Kidney (tissue), 14 donors: Measurements from ENCODE around the gene APOA4. TPM values are rescaled to one million over a fixed set of nuclear protein-coding genes. Genes with fewer than 3 reads are reported as not detected.

ENCODE experiments used
- DNase-seq, 5 donors: peaks; one replicate each; pipeline ENCODE4 v3.0.0-alpha.2; 2013 to 2020
- FAIRE-seq: peaks from 2 replicates; lab custom pipeline; 2012; peaks lifted over from hg19 to GRCh38; lab: Jason Lieb, UNC
- H3K27ac ChIP-seq, 2 donors: one replicate each; pipeline ENCODE4 v1.7.0; 2013; ENCODE audit warnings: low read depth in 2 of 2, low read length in 2 of 2, inconsistent platforms in 1 of 2
- H3K27me3 ChIP-seq: one replicate; pipeline ENCODE4 v1.7.1; 2013; ENCODE audit warnings: low read length, inconsistent platforms; ENCODE audit not compliant: control insufficient read depth, insufficient read depth
- H3K36me3 ChIP-seq, 3 donors: one replicate each; pipeline versions ENCODE4 v1.7.0 to v1.7.1; 2013; ENCODE audit warnings: low read length in 3 of 3, control low read depth in 1 of 3, inconsistent platforms in 1 of 3; ENCODE audit not compliant: insufficient read depth in 3 of 3, control insufficient read depth in 2 of 3
- H3K4me1 ChIP-seq, 3 donors: one replicate each; pipeline versions ENCODE4 v1.7.0 to v1.7.1; 2013; ENCODE audit warnings: low read length in 3 of 3, inconsistent platforms in 1 of 3, low read depth in 1 of 3; ENCODE audit not compliant: control insufficient read depth in 2 of 3, insufficient read depth in 2 of 3
- H3K4me3 ChIP-seq, 3 donors: one replicate each; pipeline versions ENCODE4 v1.7.0 to v1.8.1; 2013; ENCODE audit warnings: low read length in 3 of 3, control low read depth in 1 of 3, inconsistent platforms in 1 of 3
- H3K9ac ChIP-seq, 3 donors: one replicate each; pipeline versions ENCODE4 v1.7.0 to v1.7.1; 2013; ENCODE audit warnings: low read length in 3 of 3, control low read depth in 1 of 3, inconsistent platforms in 1 of 3
- H3K9me3 ChIP-seq, 3 donors: one replicate each; pipeline versions ENCODE4 v1.7.0 to v1.7.1; 2013; ENCODE audit warnings: low read length in 3 of 3, control low read depth in 1 of 3, inconsistent platforms in 1 of 3; ENCODE audit not compliant: control insufficient read depth in 2 of 3, insufficient read depth in 1 of 3
- CTCF ChIP-seq: IDR thresholded peaks from 3 replicates; pipeline ENCODE4 v1.5.1; 2012; ENCODE audit warnings: mild to moderate bottlenecking, moderate library complexity, borderline replicate concordance; ENCODE audit not compliant: insufficient read depth; ENCODE audit errors: extremely low read depth
- intact Hi-C: fragments of 100-400 bp; cut with DNase I; formaldehyde crosslinking; loops from one replicate; pipeline ENCODE4 v1.11.1; 2022
- polyA plus RNA-seq: library from polyadenylated mRNA; stranded (reverse); fragments of 350-450 nt; fragmentation: Illumina TruSeq; extraction: RNeasy Lipid Tissue Mini Kit (QIAGEN cat#74804); gene quantifications from one replicate; pipeline ENCODE4 v1.2.3, GENCODE V29; 2014; ENCODE audit warnings: low read depth, low replicate concordance; ENCODE audit not compliant: insufficient read depth
- total RNA-seq: library from RNA; stranded (reverse); fragmentation: NEBNext Ultra II Directional; extraction: Animal tissue kit (Norgen Biotek cat#: 25700); gene quantifications from one replicate; pipeline ENCODE4 v1.2.1, GENCODE V29; 2021
- donor health status: control.
- donor health status: control.
- donor health status: control.
- donor health status: control.
- donor health status: control.
- donor health status: DM: yes; HTN: yes; CAD: no.
- donor health status: Normal renal cell carcinoma (clear cell type).

APOA4 gene
- total and polyA plus RNA-seq, 2 donors from 2014 or later: 0.80 TPM; not detected in 1

- intact Hi-C loops: no loop called here
- FAIRE-seq: no peak
Measured at GRCh38 chr11:116843661-116844060, 20.6 kb upstream of the APOA4 start.

GRCh38 chr11:116842909-116843308, 19.8 kb upstream of the APOA4 start:
- Histone ChIP-seq H3K9ac (no peak overlapping the region), H3K4me1 (peaks cover 0 to 9% (median 0%) of the 10 kb centered on the region in 3 donors), H3K9me3 (no peaks in the 10 kb centered on the region), H3K4me3 (no peak overlapping the region), H3K36me3 (peaks cover 4 to 30% (median 18%) of the 10 kb centered on the region in 3 donors), H3K27ac (no peak overlapping the region), H3K27me3 (no peaks in the 10 kb centered on the region)
- FAIRE-seq (no peak), DNase-seq (no peak)
- no peak for TF ChIP-seq CTCF
- intact Hi-C loops: no loop called here

More at GRCh38 chr11:116843661-116844060, 20.6 kb upstream of the APOA4 start:
- no peak overlapping the region for H3K9ac ChIP-seq
- DNase-seq: no peak
- no peaks in the 10 kb centered on the region for H3K9me3 ChIP-seq
- no peak overlapping the region for H3K4me3 ChIP-seq
- peaks cover 4 to 34% (median 18%) of the 10 kb centered on the region in 3 donors for H3K36me3 ChIP-seq
- no peaks in the 10 kb centered on the region for H3K27me3 ChIP-seq
- H3K27ac ChIP-seq: no peak overlapping the region
- peaks cover 0 to 9% (median 0%) of the 10 kb centered on the region in 3 donors for H3K4me1 ChIP-seq
- TF ChIP-seq CTCF: no peak

GRCh38 chr11:116842117-116842516, 19.0 kb upstream of the APOA4 start:
- Histone ChIP-seq H3K4me3 (no peak overlapping the region), H3K27ac (no peak overlapping the region), H3K36me3 (peaks cover 3 to 22% (median 15%) of the 10 kb centered on the region in 3 donors), H3K4me1 (peaks cover 0 to 9% (median 4%) of the 10 kb centered on the region in 3 donors), H3K9ac (no peak overlapping the region), H3K9me3 (no peaks in the 10 kb centered on the region), H3K27me3 (no peaks in the 10 kb centered on the region)
- no peak for FAIRE-seq
- no peak for DNase-seq
- TF ChIP-seq CTCF: no peak
- intact Hi-C loops: no loop called here

- intact Hi-C loops: no loop called here
- H3K4me3 ChIP-seq: no peak overlapping the region
- H3K27me3 ChIP-seq: no peaks in the 10 kb centered on the region
- no peaks in the 10 kb centered on the region for H3K9me3 ChIP-seq
- DNase-seq (no peak), FAIRE-seq (no peak)
- H3K9ac ChIP-seq: no peak overlapping the region
- H3K27ac ChIP-seq: no peak overlapping the region
- peaks cover 0 to 9% (median 8%) of the 10 kb centered on the region in 3 donors for H3K4me1 ChIP-seq
- peaks cover 0 to 9% (median 6%) of the 10 kb centered on the region in 3 donors for H3K36me3 ChIP-seq
- no peak for TF ChIP-seq CTCF
Measured at GRCh38 chr11:116840746-116841296, 17.7 kb upstream of the APOA4 start.
